Adrenal gland (tissue), 12 donors: ENCODE measurements around the gene NCOA1. TPM values are rescaled to one million over a fixed set of nuclear protein-coding genes. Genes with fewer than 3 reads are reported as not detected.

ENCODE experiments used
- DNase-seq, 7 donors: peaks; one replicate each; pipeline ENCODE4 v3.0.0-alpha.2; 2019 to 2020
- H3K27ac ChIP-seq, 5 donors: fragments of 200-600 bp; sonication (generic) in 4 of 5; 1 replicate in 3 of 5; 2 replicates in 2 of 5; pipeline versions ENCODE4 v1.5.1 to v1.8.0; 2016 to 2020; ENCODE audit warnings: mild to moderate bottlenecking in 1 of 5
- H3K27me3 ChIP-seq: fragments of 200-600 bp; 2 replicates; pipeline ENCODE4 v1.8.0; 2021
- H3K36me3 ChIP-seq, 2 donors: fragments of 200-600 bp; replicated peaks in 1 of 2; 1 replicate in 1 of 2; 2 replicates in 1 of 2; pipeline versions ENCODE4 v1.5.1 to v1.8.0; 2018 to 2022
- H3K4me1 ChIP-seq, 2 donors: fragments of 200-600 bp; replicated peaks in 1 of 2; 1 replicate in 1 of 2; 2 replicates in 1 of 2; pipeline versions ENCODE4 v1.5.1 to v1.8.0; 2018 to 2021
- H3K4me3 ChIP-seq, 4 donors: fragments of 200-600 bp; sonication (generic) in 3 of 4; one replicate each; pipeline ENCODE4 v1.5.1; 2016 to 2018
- H3K9me3 ChIP-seq, 3 donors: fragments of 200-600 bp; sonication (generic) in 1 of 3; replicated peaks in 1 of 3; 1 replicate in 2 of 3; 2 replicates in 1 of 3; pipeline versions ENCODE4 v1.5.1 to v1.8.0; 2016 to 2021
- POLR2A ChIP-seq, 2 donors: fragments of 450-650 bp; IDR thresholded peaks; one replicate each; pipeline ENCODE4 v1.6.1; 2017; ENCODE audit warnings: antibody characterized with exemption in 2 of 2, mild to moderate bottlenecking in 2 of 2, moderate library complexity in 1 of 2
- WGBS, 4 donors: extraction: QIAGEN DNeasy Blood & Tissue Kit in 2 of 4; methylation state at CpG; one replicate each; pipeline versions ENCODE4 v1.1.5 to v1.1.7; 2013 to 2017; 5-methylcytosine and 5-hydroxymethylcytosine counted together
- intact Hi-C, 2 donors: fragments of 100-400 bp; cut with DNase I; formaldehyde crosslinking; loops; one replicate each; pipeline versions ENCODE4 v1.14.1 to v1.15.0; 2022 to 2023
- polyA plus RNA-seq, 3 donors: library from polyadenylated mRNA; stranded (reverse); fragments of 200-250 nt in 2 of 3; fragments of 350-450 nt in 1 of 3; fragmentation: Illumina TruSeq in 1 of 3; extraction: RNeasy Lipid Tissue Mini Kit (QIAGEN cat#74804) in 1 of 3; gene quantifications; one replicate each; pipeline ENCODE4 v1.2.3, GENCODE V29; 2013 to 2014
- total RNA-seq, 9 donors: library from RNA; depleted of rRNA in 4 of 9; stranded (reverse); fragments of >200 nt in 4 of 9; fragments of 120-200 nt in 1 of 9; fragmentation: NEBNext Ultra II Directional in 1 of 9; extraction: Animal tissue kit (Norgen Biotek cat#: 25700) in 1 of 9; gene quantifications; one replicate each; pipeline versions ENCODE4 v1.1.0 to v1.2.4, GENCODE V29; 2013 to 2023
- TF ChIP-seq, protein P1 (sequence below), 6 experiments: fragments of 450-650 bp in 4 of 6; fragments of 200-600 bp in 2 of 6; sonication (generic) in 1 of 6; IDR thresholded peaks; 1 replicate in 5 of 6; 2 replicates in 1 of 6; pipeline versions ENCODE4 v1.5.1 to v1.8.0; 2016 to 2021; ENCODE audit warnings: antibody characterized with exemption in 6 of 6, mild to moderate bottlenecking in 2 of 6, moderate library complexity in 1 of 6
- donor health status: healthy with polysubstance abuse.
- donor health status: Bipolar disorder and iron deficiency.
- donor health status: DM: yes; HTN: yes; CAD: no.
- donor health status: DM: no; HTN: no; CAD: no.
- donor health status: DM: no; HTN: no; CAD: no.
- donor health status: DM: yes; HTN: yes; CAD: no.

NCOA1 gene
- total and polyA plus RNA-seq, 12 donors, result 13.6 to 85.5 (median 43.6) TPM

DNA sequence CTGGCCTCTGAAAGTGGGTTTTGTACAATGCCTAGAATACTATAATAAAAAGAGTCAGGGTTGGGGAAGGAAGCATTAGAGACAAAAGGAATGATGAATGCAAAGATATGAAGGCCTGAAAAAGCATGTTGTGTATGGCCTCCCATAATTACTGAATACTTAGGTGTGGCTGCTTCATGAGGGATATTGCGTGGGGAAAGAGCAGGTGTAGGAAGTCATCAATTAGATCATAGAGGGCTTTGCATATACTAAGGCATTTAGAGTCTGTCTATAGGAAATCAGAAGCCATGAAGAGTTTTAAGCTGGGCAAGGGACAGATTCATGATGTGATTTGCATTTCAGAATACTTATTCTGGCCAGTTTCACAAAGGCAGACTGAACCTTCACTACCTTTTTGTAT, 48.2 kb downstream of the NCOA1 start:
- Histone ChIP-seq H3K27ac (no peak overlapping the region), H3K4me1 (no peaks in the 10 kb centered on the region), H3K36me3 (no peaks in the 10 kb centered on the region), H3K27me3 (no peaks in the 10 kb centered on the region), H3K9me3 (no peaks in the 10 kb centered on the region), H3K4me3 (no peak overlapping the region)
- 93 to 100% (median 96%) methylated on average over 1 of the region's 1 CpG for WGBS, 4 donors
- DNase-seq, result no peak
- intact Hi-C loops, result no loop called here
- no peak for TF ChIP-seq POLR2A (IDR thresholded peaks at IDR 0.05)
- TF ChIP-seq, protein P1, sequence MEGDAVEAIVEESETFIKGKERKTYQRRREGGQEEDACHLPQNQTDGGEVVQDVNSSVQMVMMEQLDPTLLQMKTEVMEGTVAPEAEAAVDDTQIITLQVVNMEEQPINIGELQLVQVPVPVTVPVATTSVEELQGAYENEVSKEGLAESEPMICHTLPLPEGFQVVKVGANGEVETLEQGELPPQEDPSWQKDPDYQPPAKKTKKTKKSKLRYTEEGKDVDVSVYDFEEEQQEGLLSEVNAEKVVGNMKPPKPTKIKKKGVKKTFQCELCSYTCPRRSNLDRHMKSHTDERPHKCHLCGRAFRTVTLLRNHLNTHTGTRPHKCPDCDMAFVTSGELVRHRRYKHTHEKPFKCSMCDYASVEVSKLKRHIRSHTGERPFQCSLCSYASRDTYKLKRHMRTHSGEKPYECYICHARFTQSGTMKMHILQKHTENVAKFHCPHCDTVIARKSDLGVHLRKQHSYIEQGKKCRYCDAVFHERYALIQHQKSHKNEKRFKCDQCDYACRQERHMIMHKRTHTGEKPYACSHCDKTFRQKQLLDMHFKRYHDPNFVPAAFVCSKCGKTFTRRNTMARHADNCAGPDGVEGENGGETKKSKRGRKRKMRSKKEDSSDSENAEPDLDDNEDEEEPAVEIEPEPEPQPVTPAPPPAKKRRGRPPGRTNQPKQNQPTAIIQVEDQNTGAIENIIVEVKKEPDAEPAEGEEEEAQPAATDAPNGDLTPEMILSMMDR (IDR thresholded peaks at IDR 0.05), result no peak

DNA sequence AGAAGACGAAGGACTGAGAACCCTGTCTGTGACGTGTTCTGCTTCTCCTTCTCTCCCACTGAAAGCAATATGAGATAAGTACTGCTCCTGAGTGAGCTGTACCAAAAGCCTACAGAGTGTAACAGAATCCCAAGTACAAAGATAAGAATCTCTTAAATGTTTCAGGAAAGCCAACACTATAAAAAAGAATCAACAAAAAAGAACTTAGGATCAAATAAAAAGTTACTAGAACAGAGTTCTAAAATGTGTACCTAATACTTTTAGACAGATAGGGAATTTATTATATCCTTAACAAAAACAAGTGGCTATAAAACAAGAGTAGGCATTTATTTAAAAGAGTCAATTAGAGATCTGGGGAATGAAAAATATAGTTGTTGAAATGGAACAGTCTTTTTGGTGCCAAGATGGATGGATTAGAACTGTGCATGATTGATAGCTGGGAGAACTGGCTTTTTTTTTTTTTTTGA, 49.0 kb downstream of the NCOA1 start:
- WGBS, 4 donors, result 70 to 77% (median 76%) methylated on average over 2 of the region's 2 CpGs
- no peak for DNase-seq
- no peak overlapping the region for H3K4me3 ChIP-seq
- H3K4me1 ChIP-seq, result no peaks in the 10 kb centered on the region
- no peaks in the 10 kb centered on the region for H3K9me3 ChIP-seq
- no peaks in the 10 kb centered on the region for H3K36me3 ChIP-seq
- TF ChIP-seq POLR2A (IDR thresholded peaks at IDR 0.05), result no peak
- TF ChIP-seq, protein P1 (IDR thresholded peaks at IDR 0.05), result no peak
- H3K27ac ChIP-seq, result no peak overlapping the region
- no peaks in the 10 kb centered on the region for H3K27me3 ChIP-seq
- intact Hi-C loops, result no loop called here

DNA sequence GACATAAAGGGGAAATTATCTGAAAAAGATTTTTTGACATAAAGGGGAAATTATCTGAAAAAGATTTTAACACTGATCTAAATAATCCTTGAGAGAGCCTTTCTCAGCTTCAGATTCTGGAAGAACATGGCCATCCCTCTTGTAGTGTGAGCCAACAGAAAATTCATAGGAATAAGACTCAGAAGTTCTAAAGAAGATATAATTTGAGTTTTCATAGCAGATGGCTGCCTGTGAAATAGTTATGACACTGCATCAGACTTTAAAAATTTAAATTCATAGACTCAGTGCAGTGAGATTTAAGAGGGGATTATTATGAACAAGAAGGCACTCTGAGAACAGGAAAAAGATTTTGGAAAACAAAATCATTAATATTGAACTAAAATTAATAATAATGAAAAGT, 50.6 kb downstream of the NCOA1 start:
- no peaks in the 10 kb centered on the region for H3K4me1 ChIP-seq
- H3K27ac ChIP-seq, result no peak overlapping the region
- no peaks in the 10 kb centered on the region for H3K9me3 ChIP-seq
- intact Hi-C loops, result no loop called here
- DNase-seq, result no peak
- no peaks in the 10 kb centered on the region for H3K36me3 ChIP-seq
- TF ChIP-seq, protein P1 (IDR thresholded peaks at IDR 0.05), result no peak
- no peak for TF ChIP-seq POLR2A (IDR thresholded peaks at IDR 0.05)
- H3K27me3 ChIP-seq, result no peaks in the 10 kb centered on the region
- H3K4me3 ChIP-seq, result no peak overlapping the region

DNA sequence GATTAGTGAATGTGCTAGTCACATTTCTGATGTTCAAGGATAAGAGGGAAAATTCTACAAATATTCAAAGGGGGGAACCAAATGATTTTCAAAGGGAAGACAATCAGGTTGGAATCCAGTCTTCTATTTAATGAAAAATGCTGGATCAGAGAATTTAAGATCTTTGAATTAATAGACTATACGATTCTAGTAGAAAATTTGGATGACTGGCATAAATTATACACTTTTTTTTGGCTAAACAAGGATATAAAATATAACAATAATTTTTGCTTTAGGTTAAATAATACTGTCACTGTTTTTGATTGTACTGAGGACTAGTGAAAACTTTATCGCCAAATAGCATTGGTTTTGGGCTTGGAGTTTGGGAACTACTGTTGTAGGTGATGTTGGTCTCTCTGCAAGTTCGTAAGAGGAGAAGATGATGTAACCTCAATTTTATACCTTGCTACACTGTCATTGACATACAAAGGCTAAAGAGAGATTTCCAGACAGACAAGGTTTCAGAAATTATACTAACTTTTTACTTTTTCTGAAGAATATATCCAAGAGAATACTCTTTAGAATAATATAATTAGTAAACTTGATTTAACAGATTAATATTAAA, 51.3 kb downstream of the NCOA1 start:
- Histone ChIP-seq H3K27ac (no peak overlapping the region), H3K4me3 (no peak overlapping the region), H3K9me3 (no peaks in the 10 kb centered on the region), H3K4me1 (peaks cover 0 to 4% of the 10 kb centered on the region in 2 donors), H3K27me3 (no peaks in the 10 kb centered on the region), H3K36me3 (no peaks in the 10 kb centered on the region)
- WGBS, 4 donors, result 95 to 98% (median 97%) methylated on average over 3 of the region's 3 CpGs
- no peak for DNase-seq
- no peak for TF ChIP-seq POLR2A (IDR thresholded peaks at IDR 0.05)
- TF ChIP-seq, protein P1 (IDR thresholded peaks at IDR 0.05), result no peak
- intact Hi-C loops, result no loop called here
